ENCODE data around the gene SLC6A20. TPM values are rescaled to one million over a fixed set of nuclear protein-coding genes. Genes with fewer than 3 reads are reported as not detected.

Gene SLC6A20
- total RNA-seq, 1 donor from 2014 or later: not detected

GRCh38 chr3:45807133-45807532, 10.8 kb upstream of the SLC6A20 start:
- Histone ChIP-seq H3K36me3 (ENCODE audit: control insufficient read depth, insufficient read depth, low read length) (no peaks in the 10 kb centered on the region), H3K27me3 (ENCODE audit: control insufficient read depth, insufficient read depth, low read length) (peaks cover 1% of the 10 kb centered on the region), H3K4me3 (ENCODE audit: low read depth, low read length) (no peak overlapping the region)
- no peak for TF ChIP-seq CTCF (IDR thresholded peaks at IDR 0.05; ENCODE audit: insufficient read depth, low read length, severe bottlenecking)
- no peak for FAIRE-seq
- no peak for DNase-seq (ENCODE audit: low read depth)

GRCh38 chr3:45806072-45806471, 9.7 kb upstream of the SLC6A20 start:
- DNase-seq (ENCODE audit: low read depth): no peak
- Histone ChIP-seq H3K4me3 (ENCODE audit: low read depth, low read length) (no peak overlapping the region), H3K36me3 (ENCODE audit: control insufficient read depth, insufficient read depth, low read length) (no peaks in the 10 kb centered on the region), H3K27me3 (ENCODE audit: control insufficient read depth, insufficient read depth, low read length) (peaks cover 1% of the 10 kb centered on the region)
- no peak for TF ChIP-seq CTCF (IDR thresholded peaks at IDR 0.05; ENCODE audit: insufficient read depth, low read length, severe bottlenecking)
- FAIRE-seq: no peak

- FAIRE-seq (no peak), DNase-seq (ENCODE audit: low read depth) (no peak)
- no peak for TF ChIP-seq CTCF (IDR thresholded peaks at IDR 0.05; ENCODE audit: insufficient read depth, low read length, severe bottlenecking)
- Histone ChIP-seq H3K27me3 (ENCODE audit: control insufficient read depth, insufficient read depth, low read length) (peaks cover 1% of the 10 kb centered on the region), H3K4me3 (ENCODE audit: low read depth, low read length) (no peak overlapping the region), H3K36me3 (ENCODE audit: control insufficient read depth, insufficient read depth, low read length) (no peaks in the 10 kb centered on the region)
Measured at GRCh38 chr3:45803252-45803935, 7.1 kb upstream of the SLC6A20 start.

GRCh38 chr3:45802146-45802545, 5.8 kb upstream of the SLC6A20 start:
- Histone ChIP-seq H3K27me3 (ENCODE audit: control insufficient read depth, insufficient read depth, low read length) (peaks cover 6% of the 10 kb centered on the region), H3K36me3 (ENCODE audit: control insufficient read depth, insufficient read depth, low read length) (no peaks in the 10 kb centered on the region), H3K4me3 (ENCODE audit: low read depth, low read length) (no peak overlapping the region)
- peak; percentile 18 for FAIRE-seq
- no peak for DNase-seq (ENCODE audit: low read depth)
- TF ChIP-seq CTCF (IDR thresholded peaks at IDR 0.05; ENCODE audit: insufficient read depth, low read length, severe bottlenecking): no peak

GRCh38 chr3:45800611-45801010, 4.3 kb upstream of the SLC6A20 start:
- no peak for DNase-seq (ENCODE audit: low read depth)
- Histone ChIP-seq H3K27me3 (ENCODE audit: control insufficient read depth, insufficient read depth, low read length) (peaks cover 19% of the 10 kb centered on the region), H3K4me3 (ENCODE audit: low read depth, low read length) (no peak overlapping the region), H3K36me3 (ENCODE audit: control insufficient read depth, insufficient read depth, low read length) (no peaks in the 10 kb centered on the region)
- no peak for TF ChIP-seq CTCF (IDR thresholded peaks at IDR 0.05; ENCODE audit: insufficient read depth, low read length, severe bottlenecking)
- FAIRE-seq: no peak

GRCh38 chr3:45799586-45799985, 3.2 kb upstream of the SLC6A20 start:
- Histone ChIP-seq H3K27me3 (ENCODE audit: control insufficient read depth, insufficient read depth, low read length) (peaks cover 23% of the 10 kb centered on the region), H3K4me3 (ENCODE audit: low read depth, low read length) (no peak overlapping the region), H3K36me3 (ENCODE audit: control insufficient read depth, insufficient read depth, low read length) (no peaks in the 10 kb centered on the region)
- TF ChIP-seq CTCF (IDR thresholded peaks at IDR 0.05; ENCODE audit: insufficient read depth, low read length, severe bottlenecking): no peak
- DNase-seq (ENCODE audit: low read depth) (no peak), FAIRE-seq (no peak)

Data from bronchial epithelial cell (primary cell).